GM10266 (cell line): ENCODE results near the gene CIB4.

Experiments
- DNase-seq: peaks from one replicate; pipeline ENCODE4 v3.0.0; 2012; ENCODE audit errors: extremely low spot score
- CTCF ChIP-seq: IDR thresholded peaks from 2 replicates; pipeline ENCODE4 v1.5.1; 2012; ENCODE audit warnings: mild to moderate bottlenecking, low read depth; ENCODE audit not compliant: control insufficient read depth, insufficient read depth; ENCODE audit errors: missing control alignments

Gene CIB4

DNA sequence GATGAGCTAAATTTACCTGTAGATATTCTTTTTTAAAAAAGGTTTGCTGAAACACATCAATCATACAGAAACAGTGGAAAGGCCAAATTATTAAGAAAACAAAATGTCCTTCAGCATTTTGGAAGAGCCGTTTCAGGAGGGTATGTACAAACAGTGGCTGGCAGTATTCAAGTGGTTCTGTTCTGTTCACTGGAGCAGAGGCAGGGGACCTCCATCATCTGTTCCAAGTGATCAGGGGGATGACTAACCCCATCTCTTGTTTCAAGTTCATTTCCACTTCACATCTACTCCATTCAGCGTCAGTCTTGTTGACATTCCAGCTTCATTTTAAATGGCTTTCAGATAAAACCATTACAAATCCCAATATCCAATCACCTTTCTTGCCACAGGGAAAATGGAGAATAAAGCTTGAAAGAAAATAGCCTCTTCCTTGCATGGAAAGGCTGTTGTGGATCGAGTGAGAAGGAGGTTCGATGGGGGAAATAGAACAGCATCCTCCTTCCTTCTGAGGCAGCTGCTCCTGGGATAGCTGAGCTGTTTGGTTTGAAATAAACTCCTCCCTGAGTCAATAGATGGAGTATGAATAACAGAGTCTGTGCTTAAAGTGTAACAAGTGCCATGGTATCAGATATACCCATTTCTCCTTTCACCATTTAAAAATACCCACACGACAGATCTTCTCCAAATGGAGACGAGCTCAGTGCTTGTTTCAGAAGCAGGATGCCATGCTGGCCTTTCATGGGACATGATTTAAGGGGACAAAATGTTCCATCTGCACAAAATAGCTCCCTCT lies 99.6 kb downstream of the CIB4 start:
- DNase-seq, result no peak
- no peak for TF ChIP-seq CTCF

DNA sequence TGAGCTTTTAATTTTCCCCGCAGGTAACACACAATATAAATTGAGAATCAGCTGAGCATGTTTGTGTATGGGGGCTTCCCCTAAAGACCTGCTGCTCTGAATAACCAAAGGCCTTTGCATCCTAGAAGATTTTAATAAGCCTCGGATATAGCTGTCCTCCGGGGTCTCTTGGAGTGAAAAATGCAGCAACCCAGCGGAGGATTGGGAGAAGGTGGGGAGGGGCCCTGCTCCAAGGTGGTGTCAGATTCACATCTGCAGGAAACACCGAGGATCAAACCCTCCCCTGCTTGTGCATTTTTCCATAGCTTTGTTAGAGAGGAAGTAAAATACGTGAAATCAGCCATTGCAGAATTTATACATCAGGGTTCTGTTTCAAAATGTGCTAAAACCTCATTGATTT lies 100.2 kb downstream of the CIB4 start:
- no peak for DNase-seq
- no peak for TF ChIP-seq CTCF

DNA sequence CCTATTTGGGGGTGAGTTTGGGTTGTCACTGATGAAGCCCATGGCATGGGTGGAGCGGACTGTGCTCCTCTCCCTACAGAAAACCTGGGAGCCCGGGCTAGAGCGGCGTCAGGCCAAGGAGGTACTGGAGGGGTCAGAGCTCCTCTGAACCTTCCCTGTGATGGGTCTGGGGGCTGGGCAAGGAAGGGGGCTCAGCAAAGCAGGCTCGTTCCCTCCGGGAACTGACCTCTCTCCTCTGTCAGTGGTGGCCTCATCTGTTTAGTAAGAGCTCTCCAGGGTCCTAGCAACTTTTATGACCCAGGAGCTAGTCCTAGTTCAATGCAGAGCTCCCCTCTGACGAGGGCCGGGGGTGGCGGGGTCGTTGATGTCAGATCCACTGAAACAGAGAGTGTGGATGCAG lies 100.9 kb downstream of the CIB4 start:
- no peak for TF ChIP-seq CTCF
- no peak for DNase-seq

GRCh38 chr2:26537826-26538475 lies 103.2 kb downstream of the CIB4 start:
- no peak for DNase-seq
- TF ChIP-seq CTCF, result no peak

GRCh38 chr2:26537069-26537825 lies 103.9 kb downstream of the CIB4 start:
- DNase-seq, result no peak
- no peak for TF ChIP-seq CTCF

GRCh38 chr2:26536371-26537068 lies 104.6 kb downstream of the CIB4 start:
- no peak for TF ChIP-seq CTCF
- DNase-seq, result no peak
